Mesothelial cell of epicardium (in vitro differentiated cells): ENCODE data around the gene BNIP5. TPM values are rescaled to one million over a fixed set of nuclear protein-coding genes. Genes with fewer than 3 reads are reported as not detected.

Experiments used
- DNase-seq, 2 experiments: peaks; one replicate each; pipeline ENCODE4 v3.0.0; 2021; ENCODE audit warnings: low spot score in 2 of 2; ENCODE audit not compliant: unreplicated experiment in 2 of 2
- H3K27ac Mint-ChIP-seq: 2 replicates; pipeline ENCODE4 v1.8.0; 2021; ENCODE audit warnings: mixed read lengths
- H3K27me3 Mint-ChIP-seq: 2 replicates; pipeline ENCODE4 v1.8.0; 2021; ENCODE audit warnings: low read depth, mixed read lengths
- H3K36me3 Mint-ChIP-seq: 2 replicates; pipeline ENCODE4 v1.8.0; 2021; ENCODE audit warnings: mixed read lengths
- H3K4me1 Mint-ChIP-seq: 2 replicates; pipeline ENCODE4 v1.8.0; 2021; ENCODE audit warnings: mixed read lengths
- H3K4me3 Mint-ChIP-seq: 2 replicates; pipeline ENCODE4 v1.8.0; 2021; ENCODE audit warnings: mild to moderate bottlenecking, moderate library complexity, mixed read lengths
- H3K9me3 Mint-ChIP-seq: 2 replicates; pipeline ENCODE4 v1.8.0; 2021; ENCODE audit warnings: mixed read lengths
- CTCF ChIP-seq: fragments of 200-600 bp; sonication (generic); IDR thresholded peaks from one replicate; pipeline ENCODE4 v1.5.0; 2021; ENCODE audit warnings: antibody characterized with exemption; ENCODE audit not compliant: unreplicated experiment
- total RNA-seq: library from RNA; stranded (reverse); gene quantifications from 3 replicates; pipeline ENCODE4 v1.2.1, GENCODE V29; 2021

Gene BNIP5
- total RNA-seq, 1 donor from 2014 or later, result not detected

DNA sequence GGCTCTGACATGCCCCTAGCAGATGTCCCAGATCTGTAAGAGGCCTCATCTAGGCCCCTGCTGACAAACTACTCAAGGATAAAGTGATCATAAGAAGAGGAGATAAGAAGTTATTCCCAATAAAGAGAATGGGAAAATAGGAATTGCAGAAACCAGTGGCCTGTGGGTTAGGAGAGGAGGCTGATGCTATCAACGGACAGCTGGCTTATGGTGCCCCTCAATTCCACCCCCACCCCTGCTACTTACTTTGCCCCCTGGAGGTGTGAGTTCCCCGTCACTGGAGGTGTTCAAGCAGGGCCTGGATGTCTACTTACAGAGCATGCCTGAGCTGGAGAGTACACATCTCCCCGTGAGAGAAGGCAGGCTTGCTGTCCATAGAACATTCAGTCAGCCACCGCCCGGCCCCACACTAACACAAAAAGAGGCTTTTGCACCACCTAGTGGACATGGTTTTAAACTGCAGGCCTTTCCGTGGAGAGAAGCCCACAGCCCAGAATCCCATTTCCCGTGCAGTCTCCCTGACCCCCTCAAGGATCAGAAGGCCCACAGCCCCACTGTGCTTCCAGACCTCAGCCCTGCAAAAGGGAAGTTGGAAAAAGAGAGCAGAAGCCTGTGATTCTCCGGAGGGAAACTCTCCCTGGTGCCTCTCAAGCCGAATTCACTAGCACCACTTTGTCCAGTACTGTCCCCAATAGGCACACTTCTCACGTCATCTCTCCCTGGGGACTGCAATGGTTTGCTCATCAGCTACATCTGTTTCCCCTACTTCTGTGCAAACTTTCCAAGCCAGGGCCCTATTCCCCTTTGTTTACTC lies 23.8 kb upstream of the BNIP5 start:
- H3K27ac Mint-ChIP-seq, result no peak overlapping the region
- DNase-seq, result peak; percentile 52 to 79
- H3K4me3 Mint-ChIP-seq, result no peak overlapping the region
- H3K4me1 Mint-ChIP-seq, result no peaks in the 10 kb centered on the region
- no peaks in the 10 kb centered on the region for H3K27me3 Mint-ChIP-seq
- no peaks in the 10 kb centered on the region for H3K36me3 Mint-ChIP-seq
- no peaks in the 10 kb centered on the region for H3K9me3 Mint-ChIP-seq
- TF ChIP-seq CTCF, result peak; percentile 83

- no peaks in the 10 kb centered on the region for H3K36me3 Mint-ChIP-seq
- no peaks in the 10 kb centered on the region for H3K27me3 Mint-ChIP-seq
- no peak for DNase-seq
- no peak for TF ChIP-seq CTCF
- H3K4me1 Mint-ChIP-seq, result no peaks in the 10 kb centered on the region
- H3K9me3 Mint-ChIP-seq, result peaks cover 4% of the 10 kb centered on the region
- H3K27ac Mint-ChIP-seq, result no peak overlapping the region
- H3K4me3 Mint-ChIP-seq, result no peak overlapping the region
These were observed 21.7 kb upstream of the BNIP5 start for GRCh38 chr6:36358226-36358915.

DNA sequence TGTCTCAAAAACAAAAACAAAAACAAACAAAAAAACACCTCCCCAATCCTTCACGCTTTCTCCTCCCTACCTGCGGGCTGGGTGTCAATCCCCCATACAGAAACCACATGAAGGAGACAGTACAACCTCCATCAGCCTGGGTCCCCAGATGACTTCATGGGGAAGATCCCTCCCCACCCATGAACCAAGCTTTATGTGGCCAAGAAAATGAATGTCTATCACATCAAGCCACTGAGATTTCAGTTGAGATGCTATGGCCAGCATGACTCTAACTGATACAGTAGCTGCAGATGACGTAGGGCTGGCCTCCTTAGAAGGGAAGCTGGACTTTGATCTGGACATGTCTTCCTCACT lies 21.2 kb upstream of the BNIP5 start:
- no peak for DNase-seq
- no peak overlapping the region for H3K4me3 Mint-ChIP-seq
- H3K27ac Mint-ChIP-seq, result no peak overlapping the region
- no peak for TF ChIP-seq CTCF
- H3K36me3 Mint-ChIP-seq, result no peaks in the 10 kb centered on the region
- no peaks in the 10 kb centered on the region for H3K4me1 Mint-ChIP-seq
- H3K9me3 Mint-ChIP-seq, result peaks cover 9% of the 10 kb centered on the region
- H3K27me3 Mint-ChIP-seq, result no peaks in the 10 kb centered on the region

- TF ChIP-seq CTCF, result no peak
- peaks cover 8% of the 10 kb centered on the region for H3K4me1 Mint-ChIP-seq
- no peak overlapping the region for H3K4me3 Mint-ChIP-seq
- peaks cover 12% of the 10 kb centered on the region for H3K9me3 Mint-ChIP-seq
- H3K27ac Mint-ChIP-seq, result no peak overlapping the region
- H3K27me3 Mint-ChIP-seq, result no peaks in the 10 kb centered on the region
- no peaks in the 10 kb centered on the region for H3K36me3 Mint-ChIP-seq
- DNase-seq, result no peak
These were observed 19.1 kb upstream of the BNIP5 start for GRCh38 chr6:36355819-36356218.

GRCh38 chr6:36353411-36353915 lies 16.8 kb upstream of the BNIP5 start:
- TF ChIP-seq CTCF, result no peak
- no peaks in the 10 kb centered on the region for H3K27me3 Mint-ChIP-seq
- H3K9me3 Mint-ChIP-seq, result peaks cover 12% of the 10 kb centered on the region
- no peak overlapping the region for H3K4me3 Mint-ChIP-seq
- DNase-seq, result no peak
- H3K4me1 Mint-ChIP-seq, result peaks cover 27% of the 10 kb centered on the region
- H3K27ac Mint-ChIP-seq, result no peak overlapping the region
- H3K36me3 Mint-ChIP-seq, result no peaks in the 10 kb centered on the region
